ENCODE measurements around the gene ABCA4.

Gene ABCA4

DNA sequence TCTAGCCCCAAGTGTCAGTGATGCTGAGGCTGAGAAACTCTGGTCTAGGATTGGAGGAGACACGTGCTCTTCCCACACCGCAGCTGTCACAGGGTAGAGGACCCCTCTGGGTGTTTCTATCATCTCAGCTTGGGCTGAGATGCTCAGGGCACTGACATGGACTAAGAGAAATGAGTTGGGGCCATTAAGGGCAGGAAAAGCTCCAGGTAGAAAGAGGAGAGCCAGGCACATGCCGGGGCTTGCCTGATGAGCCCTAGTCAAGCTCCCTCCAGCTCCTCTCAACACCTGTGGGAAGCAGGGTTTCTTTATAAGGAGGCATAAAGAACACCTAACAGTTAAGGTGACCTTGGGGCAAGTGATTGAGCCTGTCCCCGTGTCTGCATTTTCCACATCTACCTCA, 17.3 kb downstream of the ABCA4 start:
- no peak for DNase-seq

DNA sequence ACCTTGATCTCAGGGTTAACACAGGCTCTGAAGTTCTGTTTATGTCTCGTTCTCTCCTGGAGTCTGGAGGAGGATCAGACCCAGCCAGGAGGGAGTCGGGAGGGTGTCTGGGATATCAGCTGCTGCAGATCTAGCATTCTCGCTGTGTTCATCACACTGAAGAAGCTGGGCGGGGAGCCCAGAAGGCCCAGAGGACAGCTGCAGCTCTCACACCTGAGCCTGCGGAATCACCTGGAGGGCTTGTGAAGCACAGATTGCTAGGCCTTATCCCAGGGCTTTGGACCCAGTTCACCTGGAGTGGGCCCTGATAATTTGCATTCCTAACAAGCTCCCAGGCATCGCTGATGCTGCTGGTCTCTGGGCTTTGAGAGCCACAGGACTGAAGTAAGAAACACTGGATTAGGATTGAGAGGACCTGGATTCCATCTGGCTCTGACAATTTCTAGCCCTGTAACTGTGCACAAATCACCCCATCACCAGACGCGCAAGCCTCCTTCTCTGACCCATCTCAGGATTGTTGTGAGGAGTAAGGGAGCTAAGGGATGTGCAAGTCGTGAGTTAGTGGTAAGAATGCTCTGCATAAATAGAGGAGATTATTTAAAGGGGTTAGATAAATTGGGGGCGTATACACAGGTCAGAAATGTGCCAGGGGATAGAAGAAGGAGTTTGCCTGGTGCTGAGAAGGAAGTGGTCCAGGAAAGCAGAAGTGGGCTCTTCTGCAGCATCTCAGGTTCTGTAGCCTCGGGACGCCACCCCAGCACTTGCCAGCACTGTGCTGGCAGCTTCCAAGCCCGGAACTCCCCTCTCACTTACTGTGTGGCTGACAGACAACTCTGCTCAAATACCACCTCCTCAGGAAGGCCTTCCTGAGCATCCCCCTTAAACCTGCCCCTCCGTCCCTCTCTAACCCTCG, 19.1 kb downstream of the ABCA4 start:
- peak; percentile 17 for DNase-seq

DNA sequence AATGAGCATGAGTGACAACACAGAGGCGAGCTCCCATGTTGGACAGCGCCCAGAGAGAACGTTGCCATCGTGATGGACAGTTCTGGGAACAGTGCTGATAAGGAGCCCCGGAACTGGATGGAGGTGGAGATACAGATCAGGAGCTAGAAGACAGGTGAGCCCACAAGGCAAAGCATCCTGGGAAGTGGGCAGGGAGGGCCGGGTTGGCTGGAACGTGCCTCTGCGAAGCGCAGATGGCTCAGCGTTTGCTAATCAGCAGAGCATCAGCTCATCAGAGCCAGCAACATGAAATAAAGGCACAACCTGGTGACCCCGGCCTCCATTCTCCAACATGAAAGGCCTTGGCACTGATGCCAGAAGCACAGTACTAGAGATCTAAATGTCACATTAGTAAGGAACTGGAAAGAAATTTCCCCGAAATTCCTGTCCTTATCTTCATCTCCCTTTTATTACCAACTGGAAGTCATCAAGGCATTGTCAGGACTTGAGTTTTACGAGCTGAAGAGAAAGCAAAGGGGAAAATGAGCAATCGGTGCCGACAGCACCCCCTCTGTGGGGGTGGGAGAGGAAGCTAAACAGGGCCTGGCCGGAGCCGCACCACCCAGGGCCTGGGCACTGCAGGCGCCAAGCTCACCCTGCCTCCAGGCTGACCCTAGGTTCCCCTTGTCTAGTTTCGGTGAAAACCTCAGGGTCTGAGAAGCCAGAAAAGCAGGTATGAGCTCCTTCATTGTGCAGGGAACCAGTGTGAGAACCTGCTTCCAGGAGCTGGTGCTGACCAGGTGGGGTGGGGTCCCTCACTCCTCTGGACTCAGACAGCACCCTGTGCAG, 19.9 kb downstream of the ABCA4 start:
- DNase-seq, result no peak

DNA sequence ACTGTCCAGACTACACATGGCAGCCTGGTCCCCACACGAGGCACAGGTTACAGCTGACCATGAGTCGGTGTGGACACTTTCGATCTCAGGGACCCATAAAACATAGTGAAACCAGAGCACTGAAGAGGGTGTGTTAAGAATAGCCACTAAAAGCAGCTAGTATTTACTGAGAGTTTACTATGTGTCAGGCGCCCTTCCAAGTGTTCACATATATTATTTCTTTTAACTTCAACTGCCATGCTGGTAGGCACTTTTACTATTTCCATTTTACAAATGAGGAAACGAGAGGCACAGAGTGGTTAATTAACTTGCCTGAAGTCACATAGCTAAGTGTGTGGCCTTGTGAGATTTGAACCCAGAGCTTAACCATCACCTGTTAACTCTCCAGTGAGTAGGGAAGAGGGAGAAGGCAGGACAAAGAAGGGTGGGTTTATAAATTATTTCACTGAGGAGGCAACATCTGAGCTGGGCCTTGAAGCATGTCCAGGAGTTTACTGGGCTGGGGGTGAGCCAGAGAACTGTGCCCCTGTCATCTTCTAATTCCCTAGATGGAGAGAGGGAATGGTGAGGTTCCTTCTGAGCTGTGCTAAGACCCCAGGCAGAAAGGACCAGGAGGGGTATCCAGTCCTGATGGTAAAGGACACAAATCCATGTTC, 20.7 kb downstream of the ABCA4 start:
- DNase-seq, result no peak

DNA sequence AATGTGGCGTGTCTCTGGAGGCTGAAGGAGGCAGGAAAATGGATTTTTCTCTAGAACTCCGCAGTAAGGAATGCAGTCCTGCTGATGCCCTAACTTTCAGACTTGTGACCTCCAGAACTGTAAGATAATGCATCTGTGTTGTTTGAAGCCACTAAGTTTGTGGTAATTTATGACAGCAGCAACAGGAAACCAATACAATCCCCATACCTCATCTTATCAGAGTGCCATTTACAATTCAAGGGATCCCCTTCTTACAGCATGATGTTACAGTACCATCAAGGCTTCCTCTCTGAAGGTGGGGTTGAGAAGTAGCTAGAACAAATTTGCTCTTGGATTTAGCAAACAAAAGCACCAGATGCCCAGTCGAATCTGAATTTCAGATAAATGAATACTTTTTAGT, 21.6 kb downstream of the ABCA4 start:
- no peak for DNase-seq

DNA sequence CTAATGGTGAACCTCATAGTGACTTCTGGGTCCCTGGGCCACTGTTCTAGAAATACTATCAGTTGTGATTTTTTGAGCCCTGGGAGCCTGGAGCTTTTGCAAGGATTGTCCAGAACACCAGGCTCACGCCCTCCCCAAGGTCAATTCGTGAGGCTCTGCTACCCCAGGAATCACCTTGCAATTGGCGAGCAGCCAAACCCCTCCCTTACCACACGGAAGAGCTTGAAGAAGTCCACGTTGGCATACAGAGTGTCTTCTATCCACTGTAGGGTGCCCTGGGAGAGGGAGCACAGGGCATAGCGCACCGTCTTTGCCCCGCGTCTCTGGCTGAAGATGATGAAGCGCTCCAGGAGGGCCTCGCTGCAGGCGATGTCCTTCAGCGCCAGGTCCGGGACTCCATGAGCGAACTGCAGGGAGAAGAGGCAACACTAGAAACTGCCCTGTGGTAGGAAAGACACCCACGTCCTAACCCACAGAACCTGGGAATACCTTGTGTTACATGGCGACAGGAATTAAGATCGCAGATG, 22.3 kb downstream of the ABCA4 start:
- no peak for DNase-seq

DNA sequence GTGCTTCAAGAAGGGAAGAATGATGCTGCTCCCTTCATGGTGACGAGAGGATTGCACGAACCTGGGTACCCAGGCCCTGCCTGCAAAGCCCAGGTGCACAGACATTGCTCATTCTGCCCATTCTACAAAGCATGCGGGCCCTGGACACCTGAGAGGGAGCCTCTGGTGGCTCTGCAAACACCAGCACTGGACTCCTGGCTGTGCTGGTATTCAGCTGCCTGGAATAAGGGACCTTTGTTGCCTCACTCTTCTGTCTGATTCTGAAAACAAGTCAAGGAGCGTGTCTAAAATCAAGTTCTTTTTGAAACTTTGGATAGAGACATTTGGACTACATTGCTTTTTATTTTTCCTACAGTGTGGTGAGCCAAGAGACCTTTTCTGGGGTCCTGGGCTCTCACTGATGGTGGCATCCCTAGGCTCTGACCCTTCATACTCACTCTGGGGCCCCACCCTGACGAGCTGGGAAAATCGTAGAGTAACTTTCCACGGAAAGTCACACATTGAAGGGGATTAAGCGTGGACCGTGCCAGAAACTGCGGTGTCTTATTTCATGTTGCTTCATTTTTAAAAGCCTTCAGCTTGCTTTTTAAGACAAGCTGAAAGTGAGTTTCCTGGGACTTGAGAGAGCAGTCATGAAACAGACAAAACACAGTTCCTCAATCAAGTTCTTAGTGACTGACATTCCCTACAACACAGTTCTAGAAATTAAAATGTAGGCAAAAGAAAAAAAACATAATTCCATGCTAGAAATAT, 24.0 kb downstream of the ABCA4 start:
- no peak for DNase-seq

DNA sequence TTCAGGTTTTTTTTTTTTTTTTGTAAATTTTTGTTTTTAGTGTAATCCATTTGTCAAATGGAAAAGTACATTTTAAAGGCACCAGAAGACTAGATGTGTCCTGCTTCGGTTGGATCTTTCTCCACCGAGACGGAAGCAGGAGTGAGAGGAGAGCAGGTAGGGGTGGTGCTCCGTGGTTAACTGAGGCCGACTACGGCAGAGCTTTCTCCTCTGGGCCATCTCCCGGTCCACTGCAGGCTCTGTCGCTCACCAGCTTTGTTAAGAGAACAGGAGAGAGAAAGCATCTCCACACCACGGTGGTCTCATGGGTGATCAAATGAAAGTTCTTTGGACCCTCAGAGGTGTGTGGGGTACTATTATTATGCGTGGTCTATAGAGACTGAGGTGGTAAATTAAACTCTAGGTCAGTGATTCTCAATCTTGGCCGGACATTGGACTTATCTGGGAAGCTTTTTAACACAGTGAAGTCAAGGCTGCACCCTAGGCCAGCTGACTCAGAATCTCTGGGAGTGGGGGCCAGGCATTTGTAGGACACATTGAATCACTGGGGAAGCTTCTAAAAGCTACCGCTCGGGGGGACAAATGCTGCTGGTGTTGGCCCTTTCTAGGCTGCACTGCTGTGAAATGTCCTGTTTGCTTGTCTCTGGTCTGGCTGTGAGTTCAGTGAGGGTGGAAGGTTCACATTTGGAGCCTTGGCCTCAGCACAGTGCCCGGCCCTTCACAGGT, 25.0 kb downstream of the ABCA4 start:
- DNase-seq, result no peak

DNA sequence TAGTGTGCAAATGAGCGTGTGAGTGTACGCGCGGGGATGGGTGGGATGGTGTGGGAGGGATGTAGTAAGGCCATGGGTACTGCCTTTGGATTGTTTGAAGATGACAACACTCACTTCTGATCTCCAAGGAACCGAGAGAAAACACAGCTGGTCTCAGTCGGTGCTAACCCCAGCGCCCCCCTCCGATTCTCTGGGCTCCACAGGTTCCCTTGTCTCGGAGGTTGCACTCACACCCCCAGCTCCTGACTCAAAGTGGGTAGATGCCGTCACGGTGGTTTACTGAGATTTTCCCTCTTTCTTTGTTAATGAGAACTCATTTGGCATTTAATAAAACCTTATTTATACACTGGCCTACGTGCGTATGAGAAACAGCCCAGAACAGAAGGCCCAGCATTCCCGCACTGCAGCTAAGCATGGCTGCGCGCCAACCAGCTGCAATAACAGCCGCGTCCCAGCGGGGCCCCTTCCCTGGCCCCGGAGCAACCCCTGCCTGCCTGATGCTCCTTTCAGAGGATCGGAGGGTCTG, 25.8 kb downstream of the ABCA4 start:
- no peak for DNase-seq

DNA sequence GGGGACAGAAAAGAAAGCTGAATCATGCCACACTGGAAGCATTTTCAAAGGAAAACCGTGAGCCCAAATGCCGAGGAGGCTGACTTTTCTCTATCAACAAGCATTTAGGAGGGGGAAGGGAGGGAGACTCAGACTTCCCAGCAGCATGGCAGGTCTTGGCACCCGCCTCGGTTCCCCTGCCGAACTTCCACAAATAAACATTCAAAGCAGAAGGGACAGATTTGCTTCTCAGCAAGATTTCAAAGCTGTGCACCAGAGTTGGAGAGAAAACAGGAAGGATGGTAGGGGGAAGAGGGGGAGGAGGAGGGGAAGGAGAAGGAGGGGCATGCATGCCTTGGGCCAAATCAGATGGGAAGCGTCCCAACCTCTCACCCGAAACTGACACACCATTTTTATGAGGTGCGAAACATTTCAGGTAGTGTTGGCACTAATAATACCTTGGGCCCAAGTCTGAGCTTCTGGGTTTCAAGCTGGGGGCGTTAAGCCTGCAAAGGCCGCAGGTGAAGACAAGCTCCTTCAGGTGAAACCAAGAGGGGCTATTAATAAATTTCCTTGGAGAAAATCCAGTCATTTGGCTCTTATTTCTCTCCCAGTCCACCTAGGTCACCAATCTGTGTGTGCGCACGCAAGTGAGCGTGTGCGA, 26.4 kb downstream of the ABCA4 start:
- DNase-seq, result no peak

DNA sequence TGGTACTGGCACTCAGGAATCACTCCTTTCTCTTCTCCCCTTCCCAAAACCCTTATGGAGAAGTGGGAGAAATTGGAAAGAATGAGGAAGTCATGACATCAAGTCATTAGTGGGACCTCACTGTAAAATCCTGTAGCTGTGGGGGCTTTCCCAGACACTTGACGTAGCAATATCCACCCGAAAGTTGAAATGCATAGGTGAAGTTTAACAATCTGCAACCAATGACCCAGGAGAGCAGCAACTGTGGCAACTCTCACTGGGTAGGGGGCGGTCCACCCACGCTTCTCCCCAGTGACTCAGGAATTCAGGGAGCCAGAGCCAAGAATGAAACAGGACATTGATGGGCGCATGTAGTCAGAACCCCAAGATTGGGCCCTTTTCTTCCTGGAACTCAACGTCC, 27.0 kb downstream of the ABCA4 start:
- DNase-seq, result no peak

DNA sequence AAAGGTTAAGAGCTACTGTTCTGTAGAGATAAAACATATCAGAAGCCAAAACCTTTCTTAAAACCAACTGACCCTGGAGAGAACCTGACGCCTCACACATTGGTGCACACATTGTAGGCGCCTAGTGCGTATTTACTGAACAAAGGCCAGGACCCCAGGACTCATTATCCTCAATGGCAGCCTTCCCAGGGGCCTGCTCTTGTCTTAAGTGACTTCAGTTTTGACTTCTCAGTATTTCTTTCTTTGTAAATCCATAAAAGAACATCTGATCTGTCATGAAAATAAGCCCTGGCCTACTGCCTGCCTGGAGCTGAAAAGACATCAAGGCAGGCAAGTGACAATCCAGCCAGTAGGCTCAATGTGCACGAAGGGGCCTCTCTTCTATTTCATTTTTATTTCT, 27.6 kb downstream of the ABCA4 start:
- no peak for DNase-seq

DNA sequence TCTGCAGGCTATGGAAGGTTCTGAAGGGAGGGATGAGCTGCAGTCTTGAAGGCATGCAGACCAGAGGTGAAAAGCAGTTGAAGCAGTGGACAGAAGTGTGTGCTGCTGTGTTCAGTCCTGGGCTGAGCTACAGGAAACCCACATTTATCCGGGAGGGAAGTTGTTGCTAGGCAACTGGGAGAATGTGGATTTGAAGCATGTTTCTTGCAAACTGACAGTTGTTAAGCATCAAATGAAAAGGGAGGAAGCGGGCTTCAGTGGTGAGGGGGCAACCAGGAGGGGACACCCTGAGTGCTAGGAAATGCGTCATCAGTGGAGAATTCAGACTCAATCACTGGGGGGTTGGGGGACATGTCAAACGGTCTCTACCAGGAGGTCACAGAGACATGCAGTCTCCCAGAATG, 28.7 kb downstream of the ABCA4 start:
- DNase-seq, result peak; percentile 5

DNA sequence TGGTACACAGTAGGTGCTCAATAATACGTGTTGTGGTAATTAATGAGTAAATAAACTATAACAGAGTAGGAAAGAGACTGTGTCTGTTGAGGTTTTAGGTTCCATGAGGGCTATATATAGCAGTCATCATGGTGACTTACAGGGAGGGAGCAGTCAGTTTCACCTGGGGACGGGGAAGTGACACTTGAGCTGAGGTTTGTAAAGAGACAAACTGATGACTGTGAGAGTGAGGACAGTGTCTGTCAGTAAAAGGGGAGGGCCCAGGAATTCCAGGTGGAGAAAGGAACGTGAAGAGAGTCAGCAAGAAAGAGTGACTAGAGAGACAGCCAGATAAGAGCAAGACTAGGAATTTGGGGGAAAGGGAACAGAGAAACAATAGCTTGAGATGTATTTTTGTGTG, 30.2 kb downstream of the ABCA4 start:
- no peak for DNase-seq

DNA sequence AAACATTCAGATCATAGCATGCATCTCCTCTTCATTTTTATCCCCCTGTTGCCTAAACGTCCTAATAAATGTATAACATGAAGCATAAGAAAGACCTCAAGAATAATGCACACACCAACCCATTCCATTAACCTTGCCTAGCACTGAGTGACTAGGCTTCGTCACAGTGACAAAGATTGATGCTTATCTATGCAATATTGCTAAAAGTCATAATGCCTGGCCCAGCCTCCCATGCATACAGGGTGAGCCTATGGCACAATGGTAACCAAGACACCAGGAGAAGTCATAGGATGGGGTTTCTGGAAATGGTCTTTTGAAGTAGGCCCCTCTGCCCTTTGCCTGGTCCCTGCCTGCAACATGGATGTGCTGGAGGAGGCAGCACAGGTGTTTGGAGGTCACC, 33.8 kb downstream of the ABCA4 start:
- DNase-seq, result no peak

DNA sequence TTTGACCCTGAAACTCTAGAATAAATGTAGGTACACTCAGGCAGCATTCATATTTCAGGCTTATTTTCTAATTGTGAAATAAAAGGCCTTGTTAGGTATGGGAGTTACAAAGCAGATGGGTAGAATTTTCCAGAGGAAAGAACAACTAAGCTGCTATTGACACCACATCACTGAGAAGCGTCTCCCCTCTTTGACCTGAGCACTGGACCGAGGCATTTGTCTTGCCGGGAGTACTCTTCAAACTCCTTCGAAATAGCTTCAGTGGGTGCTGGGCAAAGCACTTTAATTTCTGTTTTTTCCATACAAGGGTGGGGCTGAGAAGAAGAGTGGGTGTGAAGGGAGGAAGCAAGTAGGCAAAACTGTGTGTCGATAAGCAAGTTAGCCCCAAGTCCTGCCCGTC, 36.4 kb downstream of the ABCA4 start:
- DNase-seq, result no peak

DNA sequence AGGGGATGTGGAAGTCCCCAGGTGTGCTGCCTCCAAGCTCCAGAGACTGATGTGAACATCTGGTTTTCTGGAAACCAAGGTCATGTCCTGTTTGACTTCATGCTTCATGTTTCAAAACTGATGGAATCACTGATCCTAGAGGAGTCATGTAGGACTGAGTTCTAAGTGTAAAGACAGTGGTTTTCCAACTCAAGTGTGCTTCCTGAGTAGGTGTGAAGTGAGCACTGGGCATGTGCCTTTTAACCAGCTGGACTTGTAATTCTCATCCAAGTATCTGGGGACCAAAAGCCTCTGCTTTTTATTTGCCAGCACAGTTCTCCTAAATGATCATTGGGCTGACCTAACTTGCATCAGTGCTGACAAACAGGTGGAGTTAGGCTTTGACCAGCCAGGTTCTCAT, 36.9 kb downstream of the ABCA4 start:
- DNase-seq, result no peak

DNA sequence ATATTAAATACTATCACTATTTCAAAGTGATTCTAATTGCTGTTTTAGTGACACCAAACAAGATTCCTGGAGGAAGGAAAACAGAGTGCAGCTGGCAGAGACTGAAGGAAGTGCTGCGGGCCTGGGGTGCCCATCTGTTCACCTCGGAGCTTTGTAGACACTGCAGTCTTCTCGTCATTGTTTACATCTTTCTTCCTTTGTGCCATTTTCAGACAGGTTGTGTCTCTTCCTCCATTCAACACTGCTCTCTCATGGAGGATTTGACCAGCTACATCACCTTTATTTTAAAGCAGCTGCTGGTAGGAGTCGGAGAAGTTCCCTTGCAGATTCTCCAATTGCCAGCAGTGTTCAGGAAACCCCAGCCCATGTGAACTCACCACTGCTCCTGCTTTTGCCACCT, 37.3 kb downstream of the ABCA4 start:
- DNase-seq, result no peak

DNA sequence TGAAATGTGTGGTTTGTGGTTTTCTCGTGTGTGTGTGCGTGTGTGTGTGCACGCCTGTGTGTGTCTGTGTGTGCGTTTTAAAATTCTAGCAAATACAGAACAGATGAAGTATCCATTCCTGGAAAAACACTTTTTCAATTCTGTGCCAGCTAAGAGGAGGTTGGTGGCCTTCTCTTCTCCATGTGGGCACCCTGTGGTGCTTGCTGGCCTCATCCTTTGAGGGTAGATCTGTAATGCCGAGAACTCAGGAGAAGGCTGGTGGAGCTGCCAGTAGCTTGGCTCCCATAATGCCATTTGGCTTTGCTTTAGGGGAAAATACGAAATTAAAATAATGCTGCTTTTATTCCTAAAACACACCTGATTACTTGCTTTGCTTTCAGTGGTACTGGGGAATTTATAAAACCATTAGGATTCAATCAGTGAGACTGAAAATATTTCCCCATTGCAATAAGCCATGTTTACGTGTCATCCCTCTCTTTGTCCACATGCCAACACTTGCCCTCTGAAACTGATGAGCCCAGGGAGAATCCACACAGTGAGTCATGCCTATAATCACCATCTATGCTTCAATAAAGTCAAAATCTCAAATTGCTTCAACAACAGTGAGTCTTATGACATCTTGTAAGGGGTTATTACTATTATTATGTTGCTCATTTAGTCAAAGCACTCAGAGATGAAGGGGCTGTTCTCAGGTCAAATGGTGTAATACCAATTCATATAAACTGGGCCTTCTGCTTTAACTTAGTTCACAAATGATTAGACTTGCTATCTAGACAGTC, 39.2 kb downstream of the ABCA4 start:
- no peak for DNase-seq

DNA sequence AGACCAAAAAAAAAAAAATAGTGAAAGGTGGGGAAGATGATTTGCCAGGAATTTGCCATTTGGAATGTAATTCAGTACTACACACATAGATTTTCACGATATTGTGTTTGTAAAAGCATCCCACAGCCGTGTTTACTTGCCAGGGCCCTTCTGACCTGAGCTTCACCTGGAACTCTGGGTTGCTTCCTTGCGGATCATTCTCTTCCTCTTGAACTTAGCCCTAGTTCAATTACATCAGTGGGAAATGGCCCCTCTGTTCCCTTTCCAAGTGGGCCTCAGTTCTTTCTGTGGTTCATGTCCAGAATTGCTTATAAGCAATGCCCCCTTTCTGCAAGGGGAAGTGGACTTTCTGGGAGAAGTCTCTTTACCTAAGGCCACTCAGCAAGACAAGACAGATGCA, 41.0 kb downstream of the ABCA4 start:
- DNase-seq, result no peak
